HG03135 (cell line): ENCODE results near the gene HPRT1.

Experiments used
- ATAC-seq: cut with Tn5 transposase; IDR thresholded peaks from one replicate; pipeline ENCODE4 v1.9.1; 2021; ENCODE audit warnings: mild to moderate bottlenecking, moderate library complexity; ENCODE audit not compliant: unreplicated experiment

HPRT1 gene

DNA sequence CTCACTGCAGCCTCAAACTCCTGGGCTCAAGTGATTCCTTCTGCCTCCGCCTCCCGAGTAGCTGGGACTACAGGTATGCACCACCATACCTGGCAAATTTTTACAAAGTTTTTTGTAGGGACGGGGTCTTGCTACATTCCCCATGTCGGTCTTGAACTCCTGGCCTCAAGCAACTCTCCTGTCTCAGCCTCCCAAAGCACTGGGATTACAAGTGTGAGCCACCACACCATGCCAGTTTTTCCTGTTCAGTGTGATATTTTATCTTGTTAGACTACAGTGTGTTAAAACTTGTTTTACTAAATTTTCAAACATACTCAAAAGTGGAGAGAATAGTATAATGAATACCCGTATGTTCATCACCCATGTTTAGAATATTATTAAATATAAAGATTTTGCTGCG, 12.1 kb downstream of the HPRT1 start:
- ATAC-seq: no peak

DNA sequence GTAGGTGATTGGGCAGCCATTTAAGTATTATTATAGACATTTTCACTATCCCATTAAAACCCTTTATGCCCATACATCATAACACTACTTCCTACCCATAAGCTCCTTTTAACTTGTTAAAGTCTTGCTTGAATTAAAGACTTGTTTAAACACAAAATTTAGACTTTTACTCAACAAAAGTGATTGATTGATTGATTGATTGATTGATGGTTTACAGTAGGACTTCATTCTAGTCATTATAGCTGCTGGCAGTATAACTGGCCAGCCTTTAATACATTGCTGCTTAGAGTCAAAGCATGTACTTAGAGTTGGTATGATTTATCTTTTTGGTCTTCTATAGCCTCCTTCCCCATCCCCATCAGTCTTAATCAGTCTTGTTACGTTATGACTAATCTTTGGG, 16.3 kb downstream of the HPRT1 start:
- no peak for ATAC-seq

DNA sequence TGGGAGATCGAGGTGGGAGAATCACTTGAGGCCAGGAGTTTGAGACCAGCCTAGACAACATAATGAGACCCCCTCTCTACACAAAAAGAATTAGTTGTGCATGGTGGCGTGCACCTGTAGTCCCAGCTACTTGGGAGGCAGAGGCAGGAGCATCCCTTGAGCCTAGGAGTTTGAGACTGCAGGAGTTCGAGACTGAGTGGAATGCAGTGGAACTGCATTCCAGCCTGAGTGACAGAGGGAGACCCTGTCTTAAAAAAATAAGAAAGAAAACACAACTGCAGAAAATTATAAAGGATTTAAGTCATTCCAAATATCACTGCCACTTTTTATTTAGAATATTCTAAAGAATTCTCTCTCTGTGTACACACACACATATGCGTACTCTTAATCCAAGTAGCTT, 18.4 kb downstream of the HPRT1 start:
- ATAC-seq: no peak

DNA sequence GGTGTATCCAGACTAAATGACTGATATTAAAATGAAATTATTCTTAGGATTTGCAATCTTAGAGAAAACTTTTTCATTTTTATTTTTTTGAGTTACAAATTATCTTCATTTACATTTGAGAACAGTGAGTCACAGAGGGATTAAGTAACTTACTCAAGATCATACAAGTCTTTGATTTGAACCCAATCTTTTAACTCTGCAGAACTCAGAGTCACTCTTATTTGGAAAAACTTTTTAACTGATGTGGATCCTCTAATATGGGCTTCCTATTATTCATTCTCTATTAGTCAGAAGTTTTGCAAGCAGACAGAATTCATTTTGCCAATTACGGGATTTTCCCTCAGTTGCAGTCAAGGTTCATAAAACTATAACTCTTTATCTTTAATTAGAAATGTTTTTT, 20.1 kb downstream of the HPRT1 start:
- no peak for ATAC-seq

DNA sequence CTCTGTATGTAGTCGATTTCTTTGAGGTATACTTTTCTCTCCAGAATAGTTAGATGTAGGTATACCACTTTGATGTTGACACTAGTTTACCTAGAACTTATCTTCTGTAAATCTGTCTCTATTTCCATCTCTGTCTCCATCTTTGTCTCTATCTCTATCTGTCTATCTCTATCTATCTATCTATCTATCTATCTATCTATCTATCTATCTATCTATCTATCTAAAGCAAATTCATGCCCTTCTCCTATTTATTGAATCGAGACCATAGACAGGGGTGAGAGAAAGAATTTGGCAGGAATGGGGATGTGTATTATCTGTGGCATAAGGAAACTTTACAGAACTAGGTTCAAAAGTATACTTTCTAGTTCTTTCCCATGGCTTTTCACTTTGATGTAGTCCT, 21.4 kb downstream of the HPRT1 start:
- ATAC-seq: no peak

DNA sequence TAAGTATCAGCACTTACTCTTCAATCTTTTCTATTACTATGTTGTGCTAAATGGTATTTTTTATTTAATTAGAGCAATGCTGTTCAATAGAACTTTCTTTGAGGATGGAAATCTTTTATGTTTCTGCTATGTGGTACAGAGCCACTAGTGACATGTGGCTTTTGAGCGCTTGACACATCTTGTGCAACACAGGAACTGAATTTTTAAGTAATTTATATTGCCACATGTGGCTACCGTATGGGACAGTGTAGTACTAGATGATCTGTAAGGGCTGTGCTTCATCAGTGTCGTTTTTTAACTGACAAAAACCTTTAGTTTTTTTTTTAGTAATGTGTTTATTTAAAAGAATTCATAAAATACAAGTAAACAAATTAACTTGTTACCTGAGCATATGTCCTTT, 22.4 kb downstream of the HPRT1 start:
- no peak for ATAC-seq

DNA sequence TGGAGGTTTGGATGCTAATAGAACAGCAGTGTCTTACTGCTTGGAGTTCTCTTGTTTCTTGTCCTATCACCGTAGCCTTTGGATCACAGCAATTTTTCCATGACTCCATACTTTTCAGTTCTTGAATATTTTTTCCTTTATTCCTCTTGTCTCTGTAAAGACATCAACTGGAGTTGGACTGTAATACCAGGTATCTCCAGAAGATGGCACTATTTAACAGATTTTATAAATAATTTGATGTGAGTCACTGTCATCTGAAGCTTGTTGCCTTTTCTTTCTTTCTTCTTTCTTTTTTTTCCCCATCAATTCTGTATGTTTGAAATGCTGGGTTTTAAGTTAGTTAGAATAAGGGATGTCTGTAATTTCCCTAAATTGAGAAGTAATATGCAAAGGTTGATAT, 24.1 kb downstream of the HPRT1 start:
- ATAC-seq: no peak

DNA sequence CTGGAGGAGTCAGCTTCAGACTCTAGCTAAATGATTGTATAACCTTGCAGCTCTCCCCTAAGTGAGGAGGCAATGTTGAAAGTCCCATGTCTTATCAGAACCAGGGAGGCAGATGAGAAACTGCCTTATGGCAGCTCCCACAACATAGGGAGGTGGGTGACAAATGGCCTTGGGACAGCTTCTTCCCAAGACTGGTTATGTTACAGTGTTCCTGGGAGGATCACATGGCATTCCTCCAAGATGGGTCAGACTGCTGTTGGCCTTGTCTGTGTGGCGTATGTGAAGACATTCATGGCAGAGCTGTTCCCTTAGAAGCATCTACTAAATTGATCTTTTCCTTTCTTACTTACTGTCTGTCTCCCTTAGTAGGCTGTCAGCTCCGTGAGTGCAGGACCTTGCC, 42.0 kb downstream of the HPRT1 start:
- no peak for ATAC-seq

DNA sequence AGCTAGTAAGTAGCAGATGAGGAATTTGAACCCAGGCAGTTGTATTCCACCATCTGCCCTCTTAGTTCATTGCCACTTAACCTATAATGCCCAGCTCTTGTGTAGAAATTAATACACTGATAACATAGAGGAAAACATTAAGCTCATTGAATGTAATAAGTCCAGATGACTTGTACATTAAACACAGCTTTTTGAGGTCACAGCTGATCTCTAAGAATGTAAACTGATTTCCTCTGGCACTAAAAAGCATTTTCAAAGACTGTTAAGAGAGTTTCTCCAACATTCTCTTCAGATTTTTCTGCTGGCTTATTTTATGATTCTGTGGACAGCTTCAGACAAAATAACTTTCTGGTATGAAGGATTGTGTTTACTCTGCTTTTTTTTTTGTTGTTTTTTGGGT, 42.7 kb downstream of the HPRT1 start:
- no peak for ATAC-seq

DNA sequence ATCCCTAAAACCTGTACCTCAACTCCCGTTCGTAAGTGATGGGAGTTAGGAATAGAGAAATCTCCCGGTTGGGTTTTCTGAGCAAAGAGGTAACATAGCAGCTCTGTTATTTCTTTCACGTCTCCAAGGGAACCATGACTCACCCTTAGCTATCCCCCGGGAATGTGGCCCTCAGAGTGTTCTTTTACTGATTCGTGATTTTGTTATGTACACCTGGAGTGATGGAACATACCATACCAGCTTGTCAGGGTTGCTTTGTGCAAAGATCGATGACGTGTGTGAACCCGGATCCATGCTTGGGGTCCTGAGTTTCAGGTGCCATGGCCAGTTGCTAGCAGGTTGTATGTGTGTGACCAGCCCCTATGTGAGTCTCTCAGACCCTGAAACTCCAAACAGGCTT, 52.6 kb downstream of the HPRT1 start:
- ATAC-seq: no peak

DNA sequence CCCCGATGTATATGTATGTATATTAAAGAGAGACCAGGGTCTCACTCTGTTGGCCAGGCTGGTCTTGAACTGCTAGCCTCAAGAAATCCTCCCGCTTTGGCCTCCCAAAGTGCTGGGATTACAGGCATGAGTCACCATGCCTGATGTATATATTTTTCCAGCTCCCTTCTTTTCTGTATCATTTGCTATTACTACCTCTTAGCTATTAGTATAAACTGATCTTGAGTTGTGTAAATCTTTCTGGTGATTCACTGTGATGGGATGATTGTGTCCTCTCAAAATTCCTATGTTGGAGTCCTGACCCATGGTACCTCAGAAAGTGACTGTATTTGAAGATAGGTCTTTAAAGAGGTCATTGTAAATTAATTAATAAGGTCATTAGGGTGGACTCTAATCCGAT, 53.1 kb downstream of the HPRT1 start:
- ATAC-seq: no peak

DNA sequence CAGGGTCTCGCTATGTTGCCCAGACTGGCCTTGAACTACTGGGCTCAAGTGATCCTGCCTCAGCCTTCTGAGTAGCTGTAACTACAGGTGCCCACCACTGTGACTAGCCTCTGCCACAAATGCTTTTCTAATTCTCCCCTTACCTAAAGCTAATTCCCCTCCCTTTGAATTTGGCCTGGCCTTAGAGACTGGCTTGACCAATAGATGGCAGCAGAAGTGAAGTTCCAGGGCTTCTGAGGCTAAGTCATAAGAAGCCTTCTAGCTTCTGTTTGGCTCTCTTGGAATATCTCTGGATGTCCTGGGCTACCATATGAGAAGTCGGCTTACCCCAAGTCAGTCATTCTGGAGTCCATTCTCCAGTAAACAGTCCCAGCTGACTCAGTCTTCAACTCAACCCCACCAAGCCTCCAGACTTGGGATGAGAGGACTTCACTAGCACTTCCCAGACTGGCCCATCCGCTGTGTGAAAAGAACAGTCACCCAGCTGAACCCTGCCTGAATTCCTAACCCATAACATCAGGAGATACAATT, 61.0 kb downstream of the HPRT1 start:
- peak; percentile 55 for ATAC-seq

DNA sequence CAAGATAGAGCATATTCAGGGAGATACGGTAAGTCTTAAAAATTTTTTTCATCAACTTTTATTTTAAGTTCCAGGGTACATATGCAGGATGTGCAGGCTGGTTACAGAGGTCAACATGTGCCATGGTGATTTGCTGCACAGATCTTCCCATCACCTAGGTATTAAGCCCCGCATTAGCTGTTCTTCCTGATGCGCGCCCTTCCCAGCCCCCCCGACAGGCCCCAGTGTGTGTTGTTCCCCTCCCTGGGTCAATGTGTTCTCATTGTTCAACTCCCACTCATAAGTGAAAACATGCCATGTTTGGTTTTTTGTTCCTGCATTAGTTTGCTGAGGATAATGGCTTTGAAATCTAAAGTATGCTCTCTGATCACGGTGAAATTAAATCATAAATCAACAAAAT, 64.2 kb downstream of the HPRT1 start:
- no peak for ATAC-seq

DNA sequence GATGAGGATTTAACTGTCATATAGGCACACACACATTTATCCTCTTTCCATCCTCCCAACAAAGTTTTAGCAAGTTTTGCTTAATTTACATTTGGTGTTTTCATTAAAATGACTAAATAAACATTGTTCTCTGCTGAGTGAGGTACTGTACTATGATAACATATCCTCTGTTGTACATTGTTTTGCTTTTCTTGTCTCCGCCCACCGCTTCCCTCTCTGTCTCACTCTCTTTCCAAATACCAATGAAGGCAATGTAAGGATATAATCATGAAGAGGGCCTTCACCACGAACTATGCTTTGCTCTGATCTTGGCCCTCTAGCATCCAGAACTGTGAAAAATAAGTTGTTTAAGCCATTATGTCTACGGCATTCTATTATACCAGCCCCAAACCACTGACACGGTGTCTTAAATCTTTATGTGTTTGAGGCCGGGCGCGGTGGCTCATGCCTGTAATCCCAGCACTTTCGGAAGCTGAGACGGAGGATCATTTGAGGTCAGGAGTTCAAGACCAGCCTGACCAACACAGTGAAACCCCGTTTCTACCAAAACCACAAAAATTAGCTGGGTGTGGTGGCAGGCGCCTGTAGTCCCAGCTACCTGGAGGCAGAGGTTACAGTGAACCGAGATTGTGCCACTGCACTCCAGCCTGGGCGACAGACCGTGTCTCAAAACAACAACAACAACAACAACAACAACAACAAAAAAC, 65.3 kb downstream of the HPRT1 start:
- ATAC-seq: no peak

DNA sequence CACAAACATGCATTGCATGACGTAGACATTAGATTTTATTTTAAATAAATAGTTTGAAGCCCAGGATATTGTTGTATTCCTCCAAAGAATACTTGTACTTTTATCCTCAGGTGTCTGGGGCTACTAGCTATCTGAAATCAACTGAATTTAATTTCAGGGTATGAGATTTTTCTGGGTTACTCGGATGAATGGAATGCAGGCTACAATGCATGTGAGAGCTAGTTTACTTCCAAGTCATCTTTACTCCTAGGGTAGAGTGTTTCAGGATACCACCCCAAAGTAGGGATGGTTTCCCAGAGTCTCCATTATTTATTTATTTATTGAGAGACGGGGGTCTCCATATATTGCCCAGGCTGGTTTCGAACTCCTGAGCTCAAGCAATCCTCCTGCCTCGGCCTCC, 66.4 kb downstream of the HPRT1 start:
- no peak for ATAC-seq

DNA sequence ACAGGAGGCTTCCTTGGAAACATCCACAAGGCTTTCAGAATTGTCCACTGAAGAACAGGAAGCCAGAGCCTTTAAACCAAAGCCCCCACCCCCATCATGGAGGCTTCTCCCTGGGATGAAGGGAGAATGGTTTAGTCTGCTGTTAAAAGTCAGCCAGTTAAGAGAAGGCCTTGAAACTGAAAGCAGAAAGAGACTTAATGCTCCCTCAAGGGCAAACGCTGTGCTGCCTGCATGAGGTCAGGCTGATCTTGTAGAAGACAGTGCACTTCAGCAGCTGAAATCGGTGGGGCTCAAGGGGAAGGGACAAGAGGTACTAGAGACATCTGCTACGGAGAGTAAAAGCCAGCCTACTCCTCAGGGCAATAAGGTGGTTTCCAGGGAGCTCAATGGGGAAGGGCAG, 69.0 kb downstream of the HPRT1 start:
- no peak for ATAC-seq

DNA sequence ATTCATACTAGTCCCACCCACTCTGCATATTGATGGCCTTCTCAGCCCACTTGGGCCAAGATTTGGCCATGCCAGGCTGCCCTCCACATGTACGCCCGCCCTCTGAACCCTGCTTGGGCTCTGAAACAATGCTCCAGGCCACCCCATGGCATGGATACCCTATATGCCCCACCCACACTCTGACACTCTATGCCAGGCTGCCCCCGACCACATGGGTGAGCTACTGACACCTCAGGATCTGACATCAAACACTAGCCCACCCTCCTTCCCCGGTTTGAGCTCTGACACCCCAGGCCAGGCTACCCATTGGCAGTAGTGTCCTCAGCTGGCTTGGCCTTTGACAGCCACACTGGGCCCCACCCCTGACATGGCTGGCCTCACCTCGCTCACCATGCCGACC, 69.5 kb downstream of the HPRT1 start:
- ATAC-seq: no peak

DNA sequence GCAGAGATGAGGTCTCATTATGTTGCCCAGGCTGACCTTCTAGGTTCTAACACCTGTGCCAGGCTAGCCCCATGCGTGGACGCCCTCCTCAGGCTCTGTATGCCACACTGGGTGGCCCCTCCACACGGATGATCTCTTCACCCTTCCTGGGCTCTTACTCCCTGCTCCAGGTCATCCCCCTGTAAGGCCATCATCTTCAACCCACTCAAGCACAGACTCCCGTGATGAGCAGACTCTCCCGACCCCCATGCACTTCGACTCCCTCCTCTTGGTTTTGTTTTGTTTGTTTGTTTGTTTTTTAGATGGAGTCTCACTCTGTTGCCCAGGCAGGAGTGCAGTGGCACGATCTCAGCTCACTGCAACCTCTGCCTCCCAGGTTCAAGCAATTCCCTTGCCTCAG, 70.9 kb downstream of the HPRT1 start:
- ATAC-seq: no peak

DNA sequence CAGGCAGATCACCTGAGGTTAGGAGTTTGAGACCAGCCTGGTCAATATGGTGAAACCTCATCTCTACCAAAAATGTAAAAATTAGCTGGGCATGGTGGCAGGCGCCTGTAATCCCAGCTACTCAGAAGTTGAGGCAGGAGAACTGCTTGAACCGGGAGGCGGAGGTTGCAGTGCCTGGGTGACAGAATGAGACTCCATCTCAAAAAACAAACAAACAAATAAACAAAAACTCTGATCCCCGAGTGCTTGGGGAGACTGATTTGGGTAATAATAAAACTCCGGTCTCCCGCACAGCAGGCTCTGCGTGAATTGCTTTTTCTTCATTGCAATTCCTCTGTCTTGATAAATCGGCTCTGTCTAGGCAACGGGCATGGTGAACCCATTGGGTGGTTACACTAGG, 73.4 kb downstream of the HPRT1 start:
- no peak for ATAC-seq

DNA sequence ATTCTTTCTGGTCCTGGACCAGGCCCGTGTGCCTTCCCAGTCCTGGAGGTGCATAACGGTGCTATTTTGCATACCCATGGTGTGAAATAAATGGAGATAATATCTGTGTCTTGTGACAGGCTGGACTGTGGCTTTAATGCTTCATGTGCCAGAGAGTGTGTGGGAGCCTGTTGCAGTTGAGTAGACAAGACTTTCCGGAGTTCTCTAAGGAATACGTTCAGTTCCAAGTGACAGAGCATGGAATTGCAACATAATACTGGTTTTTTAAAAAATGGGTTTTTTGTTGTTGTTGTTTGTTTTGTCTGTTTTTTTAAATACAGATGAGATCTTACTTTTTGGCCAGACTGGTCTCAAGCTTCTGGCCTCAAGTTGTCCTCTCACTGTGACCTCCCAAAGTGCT, 74.0 kb downstream of the HPRT1 start:
- ATAC-seq: no peak

DNA sequence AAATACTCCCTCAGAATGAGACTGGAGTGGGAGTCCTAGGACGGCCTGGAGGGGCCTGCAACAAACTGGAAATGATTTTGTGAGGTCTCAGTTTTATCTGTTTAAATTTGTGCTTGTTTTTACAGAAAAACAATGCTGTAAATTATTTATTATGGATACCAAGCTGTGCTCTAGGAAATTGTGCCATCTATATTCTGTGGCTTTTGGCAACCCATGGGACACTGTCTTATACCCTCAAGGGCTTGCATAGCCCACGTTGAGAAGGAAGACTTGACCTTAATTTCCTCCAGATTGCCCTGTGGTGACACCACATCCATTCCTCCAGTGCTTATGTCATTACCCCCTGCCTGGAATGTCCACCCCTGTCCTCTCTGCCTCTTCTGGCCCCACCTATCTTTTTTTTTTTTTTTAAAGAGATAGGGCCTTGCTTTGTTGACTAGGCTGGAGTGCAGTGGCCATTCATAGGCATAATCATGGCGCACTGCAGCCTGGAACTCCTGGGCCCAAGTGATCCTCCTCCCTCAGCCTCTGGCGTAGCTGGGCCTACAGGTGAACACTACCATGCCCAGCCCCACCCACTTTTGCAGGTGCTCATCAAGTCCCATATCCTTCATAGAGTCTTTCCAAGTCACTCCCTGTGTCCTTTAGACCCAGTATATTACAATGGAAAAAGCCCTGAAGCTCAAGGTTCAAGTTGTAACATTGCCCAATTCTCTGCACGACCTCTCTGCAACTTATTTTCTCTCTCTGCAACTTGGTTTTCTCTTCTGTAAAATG, 77.4 kb downstream of the HPRT1 start:
- ATAC-seq: no peak

DNA sequence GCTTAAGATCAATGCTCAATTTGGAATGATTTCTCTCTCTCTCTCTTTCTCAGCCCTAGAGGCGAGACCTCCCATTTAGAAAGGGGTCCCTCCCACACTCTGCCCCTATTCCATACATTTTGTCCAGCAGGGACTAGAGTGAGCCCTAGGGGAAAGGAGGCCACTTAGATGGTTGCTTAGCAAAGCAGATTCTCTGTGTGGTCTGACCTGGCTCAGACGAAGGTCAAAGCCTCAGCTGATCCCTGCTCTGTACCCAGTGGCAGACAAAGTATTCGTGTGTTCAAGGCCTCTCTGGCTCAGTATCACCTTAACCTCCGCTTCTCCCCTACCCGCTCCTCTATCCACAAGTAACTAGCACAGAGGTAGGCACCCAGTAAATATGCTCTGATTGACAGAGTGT, 78.4 kb downstream of the HPRT1 start:
- ATAC-seq: no peak

DNA sequence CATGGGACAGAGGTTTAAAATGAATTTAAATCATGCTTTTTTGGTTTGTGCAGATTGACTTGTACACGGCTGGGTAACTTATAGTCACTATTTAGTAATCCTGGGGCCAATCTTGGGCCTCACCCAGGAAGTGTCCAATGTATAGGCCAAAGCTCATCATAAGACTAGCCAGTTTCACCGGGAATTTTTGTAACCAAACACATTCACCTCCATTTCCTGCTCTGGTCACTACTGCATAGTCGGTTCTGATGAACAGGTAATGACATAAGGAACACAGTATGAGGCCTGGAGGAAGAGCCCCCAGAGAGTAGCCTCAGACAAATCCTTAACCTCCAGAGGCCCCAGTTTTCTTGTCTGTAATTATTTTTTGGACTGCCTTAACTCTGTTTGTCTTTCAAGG, 81.9 kb downstream of the HPRT1 start:
- ATAC-seq: no peak
